Measurements from ENCODE around the gene POLR3B. TPM values are rescaled to one million over a fixed set of nuclear protein-coding genes. Genes with fewer than 3 reads are reported as not detected.

POLR3B gene
- total RNA-seq, 4 donors from 2014 or later: 5.6 to 8.4 (median 7.7) TPM

DNA sequence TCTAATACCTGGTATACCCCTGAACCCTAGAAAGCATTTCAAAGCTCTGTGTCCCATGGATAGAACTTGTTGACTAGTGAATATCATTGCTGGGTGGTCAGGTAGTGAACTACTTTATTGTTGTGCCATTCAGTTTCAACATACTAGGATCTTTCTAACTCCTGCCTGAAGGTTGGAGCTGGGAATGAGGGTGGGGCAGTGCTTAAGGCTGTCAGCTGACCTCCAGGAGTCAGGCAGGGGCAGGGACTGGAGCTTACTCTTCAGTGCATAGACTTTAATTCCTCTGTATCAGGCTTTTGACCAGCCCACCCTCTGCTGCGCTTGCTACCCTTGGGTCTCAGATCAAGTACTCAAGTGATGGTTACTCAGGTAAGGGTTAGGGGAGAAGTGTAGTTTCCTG is 122.7 kb downstream of the POLR3B start:
- intact Hi-C loops (cut with DNase I; ENCODE audit: low total_unique reads) (no loop called here), in situ Hi-C loops (cut with MboI; ENCODE audit: low pct_ligation_motif_present in 1 of 4, low pct_unique_long_range_greater_than_20kb in 1 of 4, low sequenced_read_pairs in 3 of 4) (no loop called here)
- H3K27me3 ChIP-seq: no peaks in the 10 kb centered on the region
- no peaks in the 10 kb centered on the region for H3K36me3 ChIP-seq
- TF ChIP-seq CTCF (IDR thresholded peaks at IDR 0.05) (no peak), POLR2A (IDR thresholded peaks at IDR 0.05) (no peak), POLR2AphosphoS5 (IDR thresholded peaks at IDR 0.05) (no peak), EP300 (IDR thresholded peaks at IDR 0.05; ENCODE audit: low read depth) (no peak)
- no peak overlapping the region for H3K27ac ChIP-seq
- WGBS, 2 donors (ENCODE audit: low coverage in 1 of 2): 93% methylated on average over 1 of the region's 1 CpG; no CpG with 5 or more reads in 1 of the 2 donors
- H3K4me1 ChIP-seq: no peaks in the 10 kb centered on the region
- no peak for DNase-seq
- no peak overlapping the region for H3K4me3 ChIP-seq
- H3K9me3 ChIP-seq: no peaks in the 10 kb centered on the region

DNA sequence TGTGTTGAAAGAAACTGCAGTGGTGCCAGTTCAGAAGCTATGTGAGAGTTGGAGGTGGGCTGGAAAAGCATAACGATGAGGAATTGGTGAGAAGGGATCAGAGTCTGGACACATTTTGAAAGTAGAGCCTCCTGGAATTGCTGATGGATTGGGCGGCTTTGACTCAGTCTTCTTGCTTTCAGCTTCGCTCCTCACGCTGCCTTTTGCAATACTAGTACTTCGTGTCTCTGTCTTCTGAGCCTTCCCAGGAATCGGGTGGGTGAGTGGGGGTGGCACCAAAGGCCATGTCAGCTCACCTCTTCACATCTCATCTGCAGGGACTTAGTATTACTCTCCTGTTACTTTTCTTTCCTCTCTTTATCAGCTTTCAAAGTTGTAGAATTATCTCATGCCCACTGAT is 123.7 kb downstream of the POLR3B start:
- no peaks in the 10 kb centered on the region for H3K36me3 ChIP-seq
- in situ Hi-C loops (cut with MboI; ENCODE audit: low pct_ligation_motif_present in 1 of 4, low pct_unique_long_range_greater_than_20kb in 1 of 4, low sequenced_read_pairs in 3 of 4): no loop called here

DNA sequence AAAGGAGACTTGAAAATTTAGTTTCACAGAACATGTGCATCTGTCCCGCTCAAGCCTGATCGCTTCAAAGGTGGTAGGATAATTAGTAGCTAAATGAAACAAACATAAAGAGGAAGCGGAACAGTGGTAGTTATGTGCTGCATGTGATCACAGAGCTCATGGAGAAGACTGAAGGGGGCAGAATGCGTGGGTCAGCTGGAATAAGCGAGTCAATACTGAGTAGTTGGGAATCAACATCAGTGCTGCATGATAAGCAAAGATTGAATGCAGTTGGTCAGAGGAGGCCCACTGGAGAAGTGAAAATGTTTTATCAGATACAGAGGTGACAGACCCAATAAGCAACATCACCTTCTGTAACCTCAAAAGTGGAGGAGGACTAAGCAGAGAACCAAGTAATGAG is 130.1 kb downstream of the POLR3B start:
- no peaks in the 10 kb centered on the region for H3K4me1 ChIP-seq
- DNase-seq: no peak
- H3K27ac ChIP-seq: no peak overlapping the region
- no peaks in the 10 kb centered on the region for H3K9me3 ChIP-seq
- WGBS, 2 donors (ENCODE audit: low coverage in 1 of 2): 92 to 100% methylated on average over 5 of the region's 5 CpGs
- H3K27me3 ChIP-seq: no peaks in the 10 kb centered on the region
- H3K36me3 ChIP-seq: no peaks in the 10 kb centered on the region
- intact Hi-C loops (cut with DNase I; ENCODE audit: low total_unique reads): no loop called here
- TF ChIP-seq POLR2A (IDR thresholded peaks at IDR 0.05): no peak
- TF ChIP-seq EP300 (IDR thresholded peaks at IDR 0.05; ENCODE audit: low read depth): no peak
- in situ Hi-C loops (cut with MboI; ENCODE audit: low pct_ligation_motif_present in 1 of 4, low pct_unique_long_range_greater_than_20kb in 1 of 4, low sequenced_read_pairs in 3 of 4): no loop called here
- H3K4me3 ChIP-seq: no peak overlapping the region

More for the DNA sequence above, 123.7 kb downstream of the POLR3B start:
- intact Hi-C loops (cut with DNase I; ENCODE audit: low total_unique reads): no loop called here
- Histone ChIP-seq H3K27me3 (no peaks in the 10 kb centered on the region), H3K9me3 (no peaks in the 10 kb centered on the region), H3K4me1 (no peaks in the 10 kb centered on the region), H3K27ac (no peak overlapping the region), H3K4me3 (no peak overlapping the region)
- no peak for TF ChIP-seq EP300 (IDR thresholded peaks at IDR 0.05; ENCODE audit: low read depth)
- no peak for TF ChIP-seq CTCF (IDR thresholded peaks at IDR 0.05)
- no peak for TF ChIP-seq POLR2A (IDR thresholded peaks at IDR 0.05)
- TF ChIP-seq POLR2AphosphoS5 (IDR thresholded peaks at IDR 0.05): no peak
- WGBS, 2 donors (ENCODE audit: low coverage in 1 of 2): 97 to 100% methylated on average over 6 of the region's 6 CpGs
- DNase-seq: no peak

DNA sequence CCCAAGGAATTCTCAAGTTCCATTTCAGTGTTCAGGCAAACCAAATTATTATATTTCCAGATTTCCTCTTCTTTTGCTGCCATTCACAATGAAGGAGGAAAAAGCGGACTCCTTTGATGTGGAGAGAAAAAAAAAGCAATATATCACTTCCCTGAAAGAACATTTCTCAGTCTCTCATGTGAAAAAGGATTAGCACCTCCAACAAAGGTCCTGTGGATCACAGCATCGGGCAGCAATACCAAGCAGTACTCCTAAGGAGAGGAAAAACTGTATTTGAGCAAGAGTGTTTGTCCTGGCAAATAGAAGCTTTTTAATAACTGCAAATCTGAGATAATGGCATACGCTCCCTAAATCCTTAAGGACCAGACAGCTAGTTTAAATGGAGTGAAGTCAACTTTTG is 131.3 kb downstream of the POLR3B start:
- no peak overlapping the region for H3K4me3 ChIP-seq
- H3K4me1 ChIP-seq: no peaks in the 10 kb centered on the region
- in situ Hi-C loops (cut with MboI; ENCODE audit: low pct_ligation_motif_present in 1 of 4, low pct_unique_long_range_greater_than_20kb in 1 of 4, low sequenced_read_pairs in 3 of 4) (no loop called here), intact Hi-C loops (cut with DNase I; ENCODE audit: low total_unique reads) (no loop called here)
- H3K36me3 ChIP-seq: no peaks in the 10 kb centered on the region
- no peaks in the 10 kb centered on the region for H3K9me3 ChIP-seq
- no peak overlapping the region for H3K27ac ChIP-seq
- WGBS, 2 donors (ENCODE audit: low coverage in 1 of 2): 95 to 97% methylated on average over 3 of the region's 3 CpGs
- TF ChIP-seq POLR2AphosphoS5 (IDR thresholded peaks at IDR 0.05) (no peak), CTCF (IDR thresholded peaks at IDR 0.05) (no peak), EP300 (IDR thresholded peaks at IDR 0.05; ENCODE audit: low read depth) (no peak), POLR2A (IDR thresholded peaks at IDR 0.05) (no peak)
- no peak for DNase-seq
- H3K27me3 ChIP-seq: no peaks in the 10 kb centered on the region

- no peak for TF ChIP-seq POLR2AphosphoS5 (IDR thresholded peaks at IDR 0.05)
- no peak for TF ChIP-seq CTCF (IDR thresholded peaks at IDR 0.05)
- no peak for TF ChIP-seq EP300 (IDR thresholded peaks at IDR 0.05; ENCODE audit: low read depth)
- TF ChIP-seq POLR2A (IDR thresholded peaks at IDR 0.05): no peak
- in situ Hi-C loops (cut with MboI; ENCODE audit: low pct_ligation_motif_present in 1 of 4, low pct_unique_long_range_greater_than_20kb in 1 of 4, low sequenced_read_pairs in 3 of 4) (no loop called here), intact Hi-C loops (cut with DNase I; ENCODE audit: low total_unique reads) (no loop called here)
- Histone ChIP-seq H3K9me3 (no peaks in the 10 kb centered on the region), H3K4me1 (no peaks in the 10 kb centered on the region), H3K27me3 (no peaks in the 10 kb centered on the region), H3K27ac (no peak overlapping the region), H3K36me3 (no peaks in the 10 kb centered on the region), H3K4me3 (no peak overlapping the region)
- DNase-seq: no peak
- 96 to 98% methylated on average over 5 of the region's 5 CpGs for WGBS, 2 donors (ENCODE audit: low coverage in 1 of 2)
These were observed 132.7 kb downstream of the POLR3B start for GRCh38 chr12:106490264-106490663.

Data from transverse colon (tissue), 4 donors.